NCI-H226 (cell line): ENCODE results near the gene B4GALT7.
"Not testable (repeated sequence)": the region's sequence is repeated elsewhere in the genome, so short reads cannot be mapped to it uniquely, and the experiment has no call there.

Experiments used
- DNase-seq: peaks from one replicate; pipeline ENCODE4 v3.0.0-alpha.2; 2015

Gene B4GALT7, protein sequence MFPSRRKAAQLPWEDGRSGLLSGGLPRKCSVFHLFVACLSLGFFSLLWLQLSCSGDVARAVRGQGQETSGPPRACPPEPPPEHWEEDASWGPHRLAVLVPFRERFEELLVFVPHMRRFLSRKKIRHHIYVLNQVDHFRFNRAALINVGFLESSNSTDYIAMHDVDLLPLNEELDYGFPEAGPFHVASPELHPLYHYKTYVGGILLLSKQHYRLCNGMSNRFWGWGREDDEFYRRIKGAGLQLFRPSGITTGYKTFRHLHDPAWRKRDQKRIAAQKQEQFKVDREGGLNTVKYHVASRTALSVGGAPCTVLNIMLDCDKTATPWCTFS

GRCh38 chr5:177599731-177600507 is at the start of gene B4GALT7:
B4GALT7 (plus strand) TSS chr5:177600132; CDS start chr5:177600211, 79 bp downstream.
- peak; percentile 48 for DNase-seq

DNA sequence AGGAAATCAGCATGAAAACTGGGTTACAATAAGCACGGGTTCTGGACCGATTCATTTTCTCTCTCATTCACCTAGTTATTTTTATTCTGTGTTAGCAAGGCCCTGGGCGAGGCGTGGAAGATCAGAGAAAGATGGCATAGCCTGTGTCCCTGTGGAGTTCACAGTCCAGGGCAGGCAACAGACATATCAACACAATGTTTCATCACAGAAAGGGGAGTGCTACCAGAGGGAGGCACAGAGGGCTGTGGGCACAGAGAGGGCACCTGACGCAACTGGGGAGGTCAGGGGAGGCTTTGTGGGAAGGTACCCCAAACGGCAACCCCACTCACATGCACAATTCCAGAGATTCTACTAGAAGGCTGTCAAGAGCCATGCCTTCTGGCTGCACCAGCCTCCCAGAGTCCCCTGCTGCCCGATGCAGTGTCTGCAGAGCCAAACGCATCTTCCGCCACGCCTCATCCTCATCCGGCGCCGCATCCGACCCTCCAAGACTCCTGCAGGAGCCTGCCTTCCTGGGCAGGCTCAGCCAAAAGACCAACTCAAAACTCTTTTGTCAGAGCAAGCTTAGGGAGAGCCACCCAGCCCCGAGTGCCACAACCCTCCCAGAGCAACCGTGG is 47.0 kb upstream of the B4GALT7 start:
- no peak for DNase-seq

DNA sequence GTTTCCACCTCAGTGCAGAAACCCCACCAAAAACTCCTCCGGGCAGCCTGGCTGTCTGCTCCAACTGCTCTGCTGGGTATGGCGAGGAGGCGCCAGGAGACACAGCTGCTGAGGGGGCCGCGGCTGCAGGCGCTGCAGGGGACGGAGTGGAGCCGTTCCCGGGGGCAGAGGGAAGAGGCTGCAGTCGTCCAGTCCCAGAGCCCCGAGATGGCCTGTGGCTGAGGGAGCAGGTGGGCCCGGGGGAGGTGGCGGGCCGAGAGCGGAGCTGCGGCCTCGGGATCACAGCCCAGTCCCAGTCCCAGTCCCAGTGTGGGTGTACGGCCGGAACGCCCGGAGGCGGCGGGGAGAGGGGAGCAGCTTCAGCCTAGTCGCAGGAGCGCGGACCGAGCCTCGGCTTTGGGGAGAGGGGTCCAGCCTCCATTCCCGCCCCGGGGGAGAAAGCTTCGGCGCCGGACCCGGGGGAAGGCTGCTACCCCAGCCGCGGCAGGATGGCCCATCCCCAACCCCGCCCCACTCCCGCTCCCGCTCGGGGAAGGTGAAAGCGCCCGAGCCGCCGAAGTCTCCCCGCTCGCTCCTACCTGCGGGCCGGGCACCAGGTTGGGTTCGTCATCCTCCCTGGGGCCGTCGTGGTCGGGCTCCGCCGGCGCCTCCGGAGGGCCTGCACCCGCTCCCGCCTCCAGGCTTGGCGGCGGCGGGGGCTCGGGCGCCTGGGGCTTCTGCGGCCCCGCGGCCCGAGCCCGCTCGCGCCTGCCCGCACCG is 46.1 kb upstream of the B4GALT7 start:
- DNase-seq: no peak

GRCh38 chr5:177554474-177555111 is 45.3 kb upstream of the B4GALT7 start, which contains the start of gene FAM193B:
FAM193B (minus strand) TSS chr5:177554563; CDS start chr5:177554458, 105 bp downstream.
- peak; percentile 82 for DNase-seq

DNA sequence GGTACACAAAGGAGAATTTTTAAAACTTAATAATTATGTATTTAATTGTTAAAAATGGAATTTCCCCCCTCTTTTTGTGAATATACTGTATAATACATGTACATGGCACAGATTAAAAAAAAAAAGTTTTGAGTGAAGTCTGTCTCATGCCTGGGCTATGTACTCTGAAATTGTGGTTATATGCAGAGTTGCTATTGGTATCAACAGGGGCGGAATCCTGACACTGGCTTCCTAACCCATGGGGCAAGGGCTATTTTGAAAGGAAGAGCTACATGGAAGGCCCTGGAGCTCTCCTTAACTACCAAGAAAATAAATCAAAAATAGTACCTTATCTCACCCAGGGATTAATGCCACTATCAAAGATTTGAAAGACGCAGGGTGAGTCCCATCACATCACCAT is 44.7 kb upstream of the B4GALT7 start:
- DNase-seq: no peak

GRCh38 chr5:177555665-177556064 is 44.3 kb upstream of the B4GALT7 start:
- DNase-seq: no peak

DNA sequence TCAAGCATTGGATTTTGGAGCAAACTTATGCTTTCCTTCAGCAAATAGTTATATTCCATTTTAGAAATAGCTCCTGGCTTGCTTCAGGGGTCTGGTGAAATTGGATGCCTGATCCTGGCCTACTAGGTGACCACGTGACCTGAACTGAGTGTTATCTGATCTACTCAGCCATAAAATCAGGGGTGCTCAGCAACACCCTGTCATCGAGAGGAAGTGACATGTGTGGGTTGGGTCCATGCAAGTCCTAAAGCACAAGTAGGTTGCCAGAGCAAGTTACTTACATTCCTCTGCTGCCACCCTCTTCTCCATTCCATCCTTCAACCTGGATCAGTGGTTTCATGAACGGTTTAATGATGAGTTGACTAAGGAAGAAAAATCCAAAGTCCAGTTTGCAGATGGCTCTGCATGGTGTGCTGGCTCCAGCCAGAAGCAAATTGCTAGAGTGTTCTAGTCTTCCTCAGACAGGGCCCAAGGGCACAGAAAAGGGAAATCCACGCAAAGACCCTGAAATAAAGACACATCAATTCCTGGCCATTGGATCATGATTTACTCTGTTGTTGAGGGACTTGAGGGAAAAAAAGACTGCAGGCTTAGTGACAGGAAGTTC is 42.8 kb upstream of the B4GALT7 start:
- DNase-seq: no peak

DNA sequence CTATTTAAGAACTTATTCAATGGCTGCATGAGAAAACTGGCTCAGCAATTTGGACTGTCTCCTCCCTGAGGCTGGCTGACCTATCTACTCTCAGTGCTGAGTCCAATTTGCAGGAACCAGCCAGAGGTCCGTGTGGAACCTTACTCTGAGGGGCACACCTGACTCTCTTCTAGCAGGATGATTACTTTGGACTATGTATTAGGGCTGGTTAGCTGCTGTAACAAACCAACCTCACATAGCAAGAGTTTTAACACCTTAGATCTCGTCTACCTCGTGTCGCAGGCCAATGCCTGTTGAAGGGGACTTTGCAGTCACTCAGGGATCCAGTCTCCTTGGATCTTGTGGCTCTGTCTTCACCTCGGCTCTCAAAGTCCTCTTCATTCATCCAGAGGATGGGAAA is 42.1 kb upstream of the B4GALT7 start:
- no peak for DNase-seq

DNA sequence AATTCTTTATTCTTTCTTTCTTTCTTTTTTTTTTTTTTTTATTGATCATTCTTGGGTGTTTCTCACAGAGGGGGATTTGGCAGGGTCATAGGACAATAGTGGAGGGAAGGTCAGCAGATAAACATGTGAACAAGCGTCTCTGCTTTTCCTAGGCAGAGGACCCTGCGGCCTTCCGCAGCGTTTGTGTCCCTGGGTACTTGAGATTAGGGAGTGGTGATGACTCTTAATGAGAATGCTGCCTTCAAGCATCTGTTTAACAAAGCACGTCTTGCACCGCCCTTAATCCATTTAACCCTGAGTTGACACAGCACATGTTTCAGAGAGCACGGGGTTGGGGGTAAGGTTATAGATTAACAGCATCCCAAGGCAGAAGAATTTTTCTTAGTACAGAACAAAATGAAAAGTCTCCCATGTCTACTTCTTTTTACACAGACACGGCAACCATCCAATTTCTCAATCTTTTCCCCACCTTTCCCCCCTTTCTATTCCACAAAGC is 40.4 kb upstream of the B4GALT7 start:
- not testable (repeated sequence) for DNase-seq

- no peak for DNase-seq
Observed at GRCh38 chr5:177565046-177565445, 34.9 kb upstream of the B4GALT7 start.

- DNase-seq: no peak
Observed at GRCh38 chr5:177568326-177568725, 31.6 kb upstream of the B4GALT7 start.

- DNase-seq: no peak
Observed at GRCh38 chr5:177569894-177570293, 30.0 kb upstream of the B4GALT7 start.

- DNase-seq: no peak
Observed at GRCh38 chr5:177575488-177575887, 24.4 kb upstream of the B4GALT7 start.

- no peak for DNase-seq
Observed at GRCh38 chr5:177576169-177576568, 23.8 kb upstream of the B4GALT7 start.

DNA sequence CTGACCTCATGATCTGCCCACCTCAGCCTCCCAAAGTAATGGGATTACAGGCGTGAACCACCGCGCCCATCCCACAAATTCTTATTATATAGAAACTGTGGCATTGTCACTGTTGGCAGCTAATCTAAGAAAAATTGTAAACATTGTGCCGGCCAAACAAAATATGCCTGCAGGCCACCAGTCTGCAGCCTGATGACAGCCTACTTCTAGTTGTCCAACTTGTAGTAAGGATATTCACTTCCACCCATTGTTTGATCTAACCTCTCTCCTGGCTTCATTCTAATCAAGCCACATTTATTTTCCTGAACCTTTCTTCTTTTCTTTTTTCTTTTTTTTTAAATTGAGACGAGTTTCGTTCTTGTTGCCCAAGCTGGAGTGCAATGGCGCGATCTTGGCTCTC is 21.6 kb upstream of the B4GALT7 start:
- DNase-seq: no peak

- DNase-seq: no peak
Observed at GRCh38 chr5:177588413-177588909, 11.5 kb upstream of the B4GALT7 start.

DNA sequence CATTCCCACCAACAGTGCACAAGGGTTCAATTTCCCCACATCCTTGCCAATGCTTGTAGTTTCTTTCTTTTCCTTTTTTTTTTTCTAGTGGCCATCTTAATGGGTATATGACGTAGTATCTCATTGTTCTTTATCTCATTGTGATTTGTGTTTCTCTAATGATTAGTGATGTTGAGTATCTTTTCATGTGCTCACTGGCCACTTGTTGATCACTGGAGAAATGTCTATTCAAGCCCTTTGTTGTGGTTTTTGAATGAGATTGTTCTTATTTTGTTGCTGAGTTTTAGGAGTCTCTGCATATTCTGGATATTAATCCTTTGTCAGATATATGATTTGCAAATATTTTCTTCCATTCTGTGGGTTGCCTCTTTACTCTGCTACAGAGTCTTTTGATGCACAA is 9.5 kb upstream of the B4GALT7 start:
- DNase-seq: no peak

- no peak for DNase-seq
Observed at GRCh38 chr5:177591690-177592009, 8.3 kb upstream of the B4GALT7 start.

DNA sequence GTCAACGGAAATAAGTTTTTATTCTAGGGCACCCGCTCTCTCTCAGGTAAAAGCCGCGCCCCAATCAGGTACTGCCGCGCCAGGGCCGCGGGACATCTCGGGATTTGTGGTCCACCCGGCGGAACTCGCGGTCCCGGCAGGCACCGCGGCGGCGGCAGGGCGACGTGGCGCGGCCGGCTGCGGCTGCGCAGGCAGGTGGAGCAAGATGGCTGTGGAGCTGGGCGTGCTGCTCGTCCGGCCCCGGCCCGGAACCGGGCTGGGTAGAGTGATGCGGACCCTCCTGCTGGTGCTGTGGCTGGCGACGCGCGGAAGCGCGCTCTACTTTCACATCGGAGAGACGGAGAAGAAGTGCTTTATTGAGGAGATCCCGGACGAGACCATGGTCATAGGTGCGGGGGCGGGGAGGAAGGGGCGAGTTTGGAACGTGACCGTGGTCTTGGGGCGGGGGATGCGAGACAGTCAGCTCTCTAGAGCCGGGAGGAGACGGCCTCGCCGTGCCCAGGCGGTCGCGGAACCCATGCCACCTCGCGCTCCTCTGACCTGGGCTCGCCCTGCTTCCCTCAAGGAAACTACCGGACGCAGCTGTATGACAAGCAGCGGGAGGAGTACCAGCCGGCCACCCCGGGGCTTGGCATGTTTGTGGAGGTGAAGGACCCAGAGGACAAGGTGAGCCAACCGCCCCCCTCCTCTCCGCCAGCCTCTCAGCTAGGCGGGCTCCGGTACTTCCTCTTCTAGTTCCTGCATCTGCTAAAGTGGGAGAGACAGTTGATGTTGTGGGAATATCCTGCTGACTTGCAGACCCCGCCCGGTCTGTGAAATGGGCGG is 7.7 kb upstream of the B4GALT7 start, which contains the start of gene TMED9:
TSS of gene TMED9 (plus strand) at position 194 of the 825 bp plus-strand sequence. CDS start at position 206, 12 bp downstream.
- peak; percentile 86 for DNase-seq

GRCh38 chr5:177592905-177593304 is 7.0 kb upstream of the B4GALT7 start:
- no peak for DNase-seq

- no peak for DNase-seq
Observed at GRCh38 chr5:177593511-177593910, 6.4 kb upstream of the B4GALT7 start.
